NCI-H2107 treated with DMSO at 0.1 percent for 48 hours (cell line): Measurements from ENCODE around the gene PRRX2.

Experiments used
- DNase-seq: peaks from one replicate; lab custom pipeline; 2025; ENCODE audit not compliant: unreplicated experiment; lab: John Stamatoyannopoulos, UW

The PRRX2 gene

DNA sequence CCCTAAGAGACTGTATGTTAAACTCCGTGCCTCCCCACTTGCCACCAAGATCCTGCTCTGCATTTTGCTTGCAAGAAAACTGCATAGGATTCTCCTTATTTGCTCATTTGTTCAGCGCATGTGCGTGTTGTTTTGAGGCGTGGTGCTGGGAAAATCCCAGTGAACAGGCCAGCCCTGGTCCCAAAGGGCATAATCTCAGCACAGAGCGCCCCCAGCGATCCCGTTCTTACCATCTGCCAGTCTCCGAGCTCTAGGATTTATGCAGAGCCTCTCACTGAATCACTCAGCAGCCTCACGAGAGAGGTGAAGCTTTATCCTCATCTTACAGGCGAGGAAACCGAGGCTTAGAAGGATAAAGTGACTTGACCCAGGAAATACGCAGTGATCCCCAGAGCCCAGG is 11.5 kb downstream of the PRRX2 start:
- no peak for DNase-seq

GRCh38 chr9:129677456-129677855 is 12.0 kb downstream of the PRRX2 start:
- no peak for DNase-seq

- no peak for DNase-seq
Measured at GRCh38 chr9:129678844-129679243, 13.4 kb downstream of the PRRX2 start.

- DNase-seq = no peak
Measured at GRCh38 chr9:129679537-129679936, 14.1 kb downstream of the PRRX2 start.

GRCh38 chr9:129681924-129682323 is 16.5 kb downstream of the PRRX2 start:
- no peak for DNase-seq

DNA sequence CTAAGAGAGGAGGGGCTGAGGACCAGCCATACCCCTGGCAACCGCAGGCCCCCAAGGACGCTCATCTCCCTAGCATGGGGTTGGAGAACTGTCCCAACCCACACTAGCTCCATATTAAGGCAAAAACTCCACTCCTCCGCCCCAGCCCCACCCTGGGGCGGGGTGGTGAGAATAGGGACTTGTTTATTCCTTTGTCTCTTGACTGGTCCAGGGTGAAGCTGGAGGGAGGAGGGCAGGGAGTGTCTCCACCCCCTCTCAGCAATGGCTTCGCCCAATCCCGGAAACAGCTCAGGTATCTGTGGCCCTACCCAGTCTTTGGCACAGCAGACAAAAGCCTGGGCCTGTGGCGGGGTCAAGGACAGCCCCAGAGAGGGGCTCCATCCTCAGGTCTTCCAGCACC is 16.9 kb downstream of the PRRX2 start:
- no peak for DNase-seq

DNA sequence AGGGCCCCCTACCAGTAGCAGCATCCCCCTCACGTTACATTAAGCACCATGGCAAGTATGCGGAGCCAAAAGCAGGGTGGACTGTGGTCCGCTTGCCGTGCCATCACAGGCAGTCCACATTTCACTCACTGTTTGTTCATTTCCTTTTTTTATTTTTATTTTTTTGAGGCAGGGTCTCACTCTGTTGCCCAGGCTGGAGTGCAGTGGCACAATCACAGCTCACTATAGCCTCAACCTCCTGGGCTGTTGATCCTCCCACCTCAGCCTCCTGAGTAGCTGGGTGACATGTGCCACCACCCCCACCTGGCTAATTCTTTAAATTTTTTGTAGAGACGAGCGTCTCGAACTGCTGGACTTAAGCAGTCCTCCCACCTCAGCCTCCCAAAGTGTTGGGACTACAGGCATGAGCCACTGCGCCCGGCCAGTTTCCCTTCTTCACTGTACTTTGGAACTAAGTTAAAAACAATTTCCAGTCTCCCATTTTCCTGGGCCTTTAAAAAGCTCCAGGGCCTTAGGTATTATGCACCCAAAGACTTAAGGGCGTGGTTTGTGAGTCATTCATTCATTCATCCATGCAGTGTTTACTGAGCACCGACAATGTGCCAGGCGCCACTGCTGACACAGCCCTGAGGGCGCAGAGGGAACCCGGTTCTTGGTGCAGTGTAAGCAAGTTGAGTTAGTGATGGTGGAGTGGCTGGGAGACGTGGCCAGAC is 19.9 kb downstream of the PRRX2 start:
- DNase-seq = no peak

GRCh38 chr9:129685933-129686259 is 20.4 kb downstream of the PRRX2 start:
- DNase-seq = no peak

- no peak for DNase-seq
Measured at GRCh38 chr9:129686736-129687135, 21.3 kb downstream of the PRRX2 start.

- DNase-seq = no peak
Measured at GRCh38 chr9:129687391-129687790, 21.9 kb downstream of the PRRX2 start.

DNA sequence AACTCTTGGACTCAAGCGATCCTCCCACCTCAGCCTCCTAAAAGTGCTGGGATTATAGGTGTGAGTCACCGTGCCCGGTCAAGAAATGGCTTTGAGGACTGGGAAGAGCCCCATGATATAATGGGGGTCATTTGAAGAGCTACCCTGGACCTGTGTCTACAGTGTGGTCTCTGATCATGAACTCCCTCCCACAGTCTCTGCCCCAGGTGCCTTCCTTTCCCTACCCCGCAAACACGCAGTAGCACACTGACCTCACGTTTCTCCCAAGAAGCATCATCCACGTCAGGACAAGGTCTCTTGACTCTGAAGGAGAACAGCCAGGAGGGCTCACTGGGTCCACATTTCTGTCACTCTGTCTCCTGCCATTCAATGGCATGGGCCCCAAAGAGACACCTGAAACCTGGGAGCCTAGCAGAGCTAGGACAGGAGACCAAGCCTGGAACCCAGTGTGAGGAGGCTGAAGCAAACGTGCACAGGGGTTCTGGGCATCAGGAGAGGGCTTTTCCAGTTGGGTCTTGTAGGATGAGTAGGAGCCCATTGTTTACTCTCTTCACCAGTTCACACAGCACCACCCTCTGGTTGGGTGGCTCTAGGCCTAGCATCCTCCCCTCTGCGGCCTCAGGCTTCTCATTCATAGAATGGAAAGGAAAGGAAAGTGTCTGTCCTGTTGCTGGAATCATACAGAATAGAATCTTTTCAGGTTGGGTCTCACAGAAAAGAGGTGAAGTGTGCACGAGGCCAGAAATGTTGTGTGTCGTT is 23.0 kb downstream of the PRRX2 start:
- DNase-seq = no peak

DNA sequence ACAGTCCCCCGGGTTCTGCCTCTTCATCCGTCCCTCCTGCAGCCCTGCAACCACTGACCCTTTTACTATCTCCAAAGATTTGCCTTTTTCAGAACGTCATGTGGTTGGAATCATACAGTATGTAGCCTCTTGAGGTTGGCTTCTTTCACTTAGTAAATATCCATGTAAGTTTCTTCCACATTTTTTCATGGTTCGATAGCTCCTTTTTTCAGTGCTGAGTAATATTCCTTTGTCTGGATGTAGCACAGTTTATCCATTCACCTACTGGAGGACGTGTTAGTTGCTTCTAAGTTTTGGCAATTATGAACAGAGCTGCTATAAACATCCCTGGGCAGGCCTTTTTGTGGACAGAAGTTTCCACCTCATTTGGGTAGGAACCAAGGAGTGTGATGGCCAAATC is 27.1 kb downstream of the PRRX2 start:
- DNase-seq = no peak

DNA sequence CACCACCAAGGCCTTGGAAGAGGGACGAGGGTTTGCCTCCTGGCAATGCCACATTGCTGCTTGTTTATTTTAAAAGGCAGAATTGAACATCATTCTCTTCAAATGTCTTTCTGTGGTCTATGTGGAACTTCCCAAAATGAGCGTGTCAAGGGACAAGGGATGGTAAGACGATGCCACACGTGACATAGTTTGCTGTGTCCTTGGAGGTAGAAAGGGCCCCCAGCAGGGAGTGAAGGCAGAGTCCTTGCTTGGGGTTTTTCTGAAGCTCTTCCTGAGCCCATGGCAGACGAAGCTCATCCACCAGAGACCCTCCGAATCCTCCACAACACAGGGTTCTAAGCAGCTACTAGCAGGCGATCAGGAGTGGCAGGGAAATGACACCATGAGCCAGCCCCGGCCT is 28.3 kb downstream of the PRRX2 start:
- DNase-seq = no peak

DNA sequence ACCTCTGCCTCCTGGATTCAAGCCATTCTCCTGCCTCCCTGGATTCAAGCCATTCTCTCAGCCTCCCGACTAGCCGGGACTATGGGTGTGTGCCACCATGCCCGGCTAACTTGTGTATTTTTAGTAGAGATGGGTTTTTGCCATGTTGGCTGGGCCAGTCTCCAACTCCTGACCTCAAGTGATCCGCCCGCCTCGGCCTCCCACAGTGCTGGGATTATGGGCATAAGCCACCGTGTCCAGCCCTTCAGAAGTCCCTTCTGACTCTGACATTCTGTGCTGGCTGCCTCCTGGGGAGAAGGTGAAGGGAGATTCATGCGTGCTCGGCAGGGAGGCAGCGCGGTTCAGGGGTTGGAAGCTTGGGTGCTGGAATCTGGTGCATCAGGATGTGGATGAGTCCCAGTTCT is 28.8 kb downstream of the PRRX2 start:
- no peak for DNase-seq

GRCh38 chr9:129695870-129696269 is 30.4 kb downstream of the PRRX2 start:
- no peak for DNase-seq

GRCh38 chr9:129696944-129697655 is 31.7 kb downstream of the PRRX2 start:
- no peak for DNase-seq

DNA sequence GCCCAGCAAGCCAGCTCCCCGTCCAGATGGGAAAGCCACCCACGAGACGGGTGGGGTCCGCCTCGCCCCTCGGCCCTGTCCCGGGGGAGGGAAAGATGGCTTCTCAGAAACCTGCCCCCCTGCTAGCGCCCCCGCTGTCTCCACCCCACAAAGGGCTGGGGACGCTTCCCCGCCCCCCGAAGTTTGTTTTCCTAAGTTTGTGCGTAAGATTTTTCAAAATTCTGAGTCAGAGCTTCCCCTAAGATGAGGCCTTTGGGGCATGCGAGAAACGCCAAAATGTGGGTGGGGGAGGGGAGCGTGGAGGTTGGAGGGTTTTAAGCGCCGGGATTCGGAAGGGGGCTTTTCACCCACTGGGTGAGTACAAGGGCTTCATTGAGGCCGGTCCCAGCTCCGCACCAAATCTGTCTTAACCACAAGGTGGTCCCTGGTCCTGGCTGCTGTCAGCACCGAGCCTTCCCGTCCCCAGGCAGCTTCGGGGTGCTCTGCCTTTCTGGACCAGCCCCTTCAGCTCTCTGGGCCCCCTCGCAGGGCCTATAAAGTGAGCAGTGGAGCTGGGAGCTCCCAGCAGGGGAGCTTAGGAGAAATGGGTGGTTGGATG is 32.3 kb downstream of the PRRX2 start:
- DNase-seq = no peak

DNA sequence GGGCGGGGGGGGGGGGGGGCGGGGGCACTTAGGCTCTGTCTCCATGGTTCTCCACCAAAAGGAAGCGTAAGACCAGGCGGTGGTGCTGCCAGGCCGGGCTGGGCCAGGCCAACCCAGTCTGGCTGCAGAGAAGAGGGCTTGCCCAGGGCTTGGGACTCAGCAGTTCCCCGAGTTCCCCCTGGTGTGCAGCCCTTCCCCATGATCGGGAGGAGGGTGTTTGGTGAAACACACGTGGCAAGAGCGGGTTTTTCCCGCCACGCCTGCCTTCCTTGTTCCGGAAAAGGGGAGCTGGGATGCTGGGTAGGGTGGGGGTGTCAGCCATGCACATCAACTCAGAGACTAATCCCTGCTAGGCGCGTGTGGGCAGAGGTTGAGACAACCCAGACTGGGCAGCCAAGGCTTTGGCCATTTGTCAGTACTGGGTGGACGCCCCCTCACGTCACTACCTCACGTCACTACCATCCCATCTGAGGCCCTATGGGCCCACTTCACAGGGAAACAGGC is 32.9 kb downstream of the PRRX2 start:
- DNase-seq = no peak

DNA sequence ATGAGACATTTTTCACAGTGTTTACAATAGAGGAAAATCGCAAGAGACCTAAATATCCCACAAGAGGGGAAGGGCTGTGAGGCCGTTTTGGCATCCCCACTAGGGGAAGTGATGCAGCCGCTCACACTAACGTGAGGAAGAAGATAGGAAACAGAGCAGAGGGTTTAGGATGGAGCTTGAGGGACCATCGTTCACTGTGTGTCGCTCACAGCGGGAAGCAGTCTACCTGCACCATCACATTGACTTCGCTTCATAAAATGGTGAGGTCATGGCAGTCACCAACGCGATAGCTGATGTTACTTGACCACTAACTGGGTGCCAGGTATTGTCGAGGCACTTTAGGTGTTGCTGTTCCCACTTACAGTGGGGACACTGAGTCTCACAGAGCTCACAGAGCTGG is 35.6 kb downstream of the PRRX2 start:
- DNase-seq = no peak

DNA sequence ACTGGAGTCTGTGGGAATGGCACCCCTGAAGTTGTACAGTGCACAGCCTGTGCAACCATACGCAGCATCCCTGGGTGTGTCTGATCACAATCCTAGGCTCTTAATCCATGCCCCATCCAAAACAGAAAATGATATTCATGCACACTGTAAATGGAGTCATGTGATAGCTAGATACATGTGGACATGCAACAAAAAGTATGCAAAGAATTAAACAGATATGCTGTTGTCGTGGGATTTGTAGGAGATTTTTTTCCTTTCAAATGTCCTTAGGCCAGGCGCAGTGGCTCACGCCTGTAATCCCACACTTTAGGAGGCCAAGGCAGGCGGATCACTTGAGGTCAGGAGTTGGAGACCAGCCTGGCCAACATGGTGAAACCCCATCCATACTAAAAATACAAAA is 36.1 kb downstream of the PRRX2 start:
- DNase-seq = no peak
